Fibroblast of peridontal ligament (primary cell): ENCODE data around the gene POMGNT1.
"Not testable (repeated sequence)": the region's sequence is repeated elsewhere in the genome, so short reads cannot be mapped to it uniquely, and the experiment has no call there.

ENCODE experiments used
- DNase-seq: peaks from one replicate; pipeline ENCODE4 v3.0.0-alpha.2; 2010; ENCODE audit errors: extremely low read depth

The POMGNT1 gene

GRCh38 chr1:46197964-46198811 is at the start of gene POMGNT1:
Gene POMGNT1, minus strand, starts transcription at chr1:46198434. Its CDS starts 613 bp downstream, at chr1:46197821.
- peak; percentile 44 for DNase-seq

GRCh38 chr1:46247436-46248121 is 49.3 kb upstream of the POMGNT1 start, which contains the start of gene RAD54L:
Gene RAD54L, plus strand, starts transcription at chr1:46247763. Its CDS starts 643 bp downstream, at chr1:46248406.
- peak; percentile 99 for DNase-seq

GRCh38 chr1:46246548-46247435 is 48.6 kb upstream of the POMGNT1 start:
- peak; percentile 52 for DNase-seq

- DNase-seq = not testable (repeated sequence)
Measured at GRCh38 chr1:46246136-46246535, 47.9 kb upstream of the POMGNT1 start.

- DNase-seq = peak; percentile 54
Measured at GRCh38 chr1:46244656-46245371, 46.6 kb upstream of the POMGNT1 start.

GRCh38 chr1:46243831-46244230 is 45.6 kb upstream of the POMGNT1 start:
- not testable (repeated sequence) for DNase-seq

- DNase-seq = no peak
Measured at GRCh38 chr1:46242918-46243317, 44.7 kb upstream of the POMGNT1 start.

- DNase-seq = not testable (repeated sequence)
Measured at GRCh38 chr1:46241733-46242132, 43.5 kb upstream of the POMGNT1 start.

GRCh38 chr1:46238865-46239264 is 40.6 kb upstream of the POMGNT1 start:
- DNase-seq = peak; percentile 79

GRCh38 chr1:46236882-46237281 is 38.6 kb upstream of the POMGNT1 start:
- DNase-seq = no peak

GRCh38 chr1:46231231-46231630 is 33.0 kb upstream of the POMGNT1 start:
- DNase-seq = not testable (repeated sequence)

- no peak for DNase-seq
Measured at GRCh38 chr1:46224966-46225365, 26.7 kb upstream of the POMGNT1 start.

- peak; percentile 94 for DNase-seq
Measured at GRCh38 chr1:46223472-46223943, 25.3 kb upstream of the POMGNT1 start.

- DNase-seq = not testable (repeated sequence)
Measured at GRCh38 chr1:46223055-46223454, 24.8 kb upstream of the POMGNT1 start.

- DNase-seq = no peak
Measured at GRCh38 chr1:46221749-46222148, 23.5 kb upstream of the POMGNT1 start.

- DNase-seq = no peak
Measured at GRCh38 chr1:46220808-46221207, 22.6 kb upstream of the POMGNT1 start.

GRCh38 chr1:46219551-46220520 is 21.6 kb upstream of the POMGNT1 start:
- no peak for DNase-seq

GRCh38 chr1:46218443-46218842 is 20.2 kb upstream of the POMGNT1 start:
- DNase-seq = no peak

- no peak for DNase-seq
Measured at GRCh38 chr1:46215504-46215903, 17.3 kb upstream of the POMGNT1 start.

- DNase-seq = no peak
Measured at GRCh38 chr1:46211051-46211450, 12.8 kb upstream of the POMGNT1 start.
